Activated CD8-positive, alpha-beta memory T cell treated with anti-CD3 and anti-CD28 coated beads, Interleukin-2, amount 50 U/mL, for 1 hour (primary cell): Measurements from ENCODE around the gene GRB10.
A peak's percentile ranks its signal among the peaks of the same experiment; 100 is the strongest.

ENCODE experiments used
- DNase-seq: peaks from one replicate; pipeline ENCODE4 v3.0.0-alpha.2; 2020; ENCODE audit errors: extremely low read depth

The GRB10 gene

DNA sequence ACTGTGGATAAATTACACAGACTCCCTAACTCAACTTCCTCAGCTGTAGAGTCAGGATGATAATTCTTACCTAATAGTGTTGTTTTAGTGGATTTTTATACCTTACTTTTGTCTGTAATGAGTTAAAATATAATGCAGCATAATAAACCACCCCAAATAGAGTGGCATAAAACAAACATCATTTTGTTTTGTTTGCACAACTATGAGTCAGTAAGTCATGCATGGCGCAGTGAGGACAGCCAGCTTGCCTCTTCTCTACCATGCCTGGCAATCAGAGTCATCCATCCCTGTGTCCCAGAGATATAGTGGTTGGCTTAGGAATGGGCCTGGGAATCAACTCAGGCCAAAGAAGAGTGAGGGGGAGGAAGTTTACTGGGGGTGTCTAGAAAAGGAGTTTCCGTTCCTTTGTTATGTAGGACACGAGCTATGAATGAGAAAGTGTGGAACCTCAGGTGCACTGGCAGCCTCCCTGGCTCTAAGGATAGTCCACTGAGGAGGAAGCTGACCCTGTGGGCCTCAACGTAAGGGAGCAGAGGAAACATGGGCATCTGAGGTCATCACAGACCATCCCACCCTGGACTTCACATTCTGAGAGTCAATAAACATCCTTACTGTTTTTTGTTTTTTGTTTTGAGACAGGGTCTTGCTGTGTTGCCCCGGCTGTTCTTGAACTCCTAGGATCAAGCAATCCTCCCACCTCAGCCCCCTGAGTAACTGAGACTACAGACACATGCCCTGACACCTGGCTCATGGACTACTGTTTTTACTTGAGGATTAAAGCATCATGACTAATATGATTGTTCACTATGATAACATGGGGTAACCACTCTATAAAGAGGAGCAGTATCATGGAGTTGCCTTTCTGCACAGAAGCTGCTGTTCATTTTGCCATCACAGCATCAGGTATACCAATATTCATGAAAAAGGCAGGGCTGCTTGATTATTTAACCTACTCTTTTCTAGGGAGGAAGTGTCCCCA, 21.0 kb upstream of the GRB10 start:
- DNase-seq: no peak

DNA sequence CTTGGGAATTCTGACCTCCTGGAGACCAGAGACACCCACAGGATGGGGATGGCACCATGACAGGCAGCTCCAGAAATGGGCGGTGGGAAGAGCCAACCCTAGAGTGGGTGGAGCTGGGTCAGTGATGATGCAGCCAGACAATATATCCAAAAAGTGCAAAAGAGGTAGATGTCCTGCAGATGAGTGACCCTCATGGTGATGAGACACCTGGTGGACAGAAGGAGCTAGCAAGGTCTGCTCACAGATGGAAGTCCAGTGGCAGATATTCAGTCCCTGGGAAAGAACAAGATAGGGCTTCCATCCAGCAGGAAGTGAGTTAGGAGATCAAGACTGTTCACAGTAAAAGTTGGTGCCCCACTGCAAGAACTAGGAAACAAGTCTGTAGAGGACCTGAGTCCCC, 19.2 kb upstream of the GRB10 start:
- no peak for DNase-seq

DNA sequence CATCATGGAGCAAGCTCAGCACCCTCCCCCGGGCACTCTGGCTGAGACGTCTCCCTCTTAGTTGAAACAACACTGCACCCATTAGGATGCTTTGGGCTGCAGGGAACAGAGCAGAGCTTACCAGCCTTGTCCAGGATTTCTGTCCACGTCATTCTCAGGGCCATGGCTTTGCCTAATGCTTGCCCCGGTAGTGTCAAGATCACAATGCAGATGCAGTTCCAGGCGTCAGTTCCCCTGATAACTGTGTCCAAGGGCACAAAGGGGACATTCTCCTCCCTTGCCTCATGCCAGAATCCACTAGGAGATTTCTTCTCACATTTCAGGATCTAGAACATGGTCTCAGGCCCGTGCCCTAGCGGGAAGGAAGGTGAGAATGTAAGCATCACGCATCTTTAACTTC, 17.2 kb upstream of the GRB10 start:
- DNase-seq: no peak

DNA sequence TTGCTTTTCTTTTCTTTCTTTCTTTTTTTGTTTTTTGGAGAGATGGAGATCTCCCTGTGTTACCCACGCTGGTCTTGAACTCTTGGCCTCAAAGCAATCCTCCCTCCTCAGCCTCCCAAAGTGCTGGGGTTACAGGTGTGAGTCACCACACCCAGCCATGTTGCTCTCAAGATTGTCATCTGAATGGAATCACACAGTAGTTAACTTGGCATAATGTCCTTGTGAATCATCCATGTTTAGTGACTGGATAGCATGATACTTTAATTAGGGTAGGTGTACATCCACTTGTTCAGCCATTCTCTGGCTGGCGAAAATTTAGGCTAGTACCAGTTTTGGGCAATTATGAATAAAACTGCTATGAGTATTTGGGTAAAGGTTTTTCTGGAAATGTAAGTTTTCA, 15.4 kb upstream of the GRB10 start:
- no peak for DNase-seq

DNA sequence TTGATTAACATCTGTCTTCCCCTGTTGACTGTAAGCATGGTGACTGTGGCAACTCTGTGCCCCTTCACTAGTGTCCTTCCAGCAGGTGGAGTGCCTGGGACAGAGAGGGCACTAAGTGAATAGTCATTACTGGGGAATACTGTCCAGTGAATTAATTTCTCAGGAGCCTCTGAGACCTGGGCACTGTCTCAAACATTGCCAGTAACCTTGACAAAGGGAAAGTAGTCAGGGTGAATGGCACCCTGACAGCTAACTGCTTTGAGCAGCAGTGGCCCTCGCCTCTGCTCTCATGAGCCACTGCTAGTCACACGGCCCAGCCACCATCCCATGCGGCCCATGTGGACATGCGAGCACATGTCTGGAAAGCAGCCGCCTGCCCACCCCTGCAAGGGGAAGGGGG, 13.1 kb upstream of the GRB10 start:
- DNase-seq: no peak

DNA sequence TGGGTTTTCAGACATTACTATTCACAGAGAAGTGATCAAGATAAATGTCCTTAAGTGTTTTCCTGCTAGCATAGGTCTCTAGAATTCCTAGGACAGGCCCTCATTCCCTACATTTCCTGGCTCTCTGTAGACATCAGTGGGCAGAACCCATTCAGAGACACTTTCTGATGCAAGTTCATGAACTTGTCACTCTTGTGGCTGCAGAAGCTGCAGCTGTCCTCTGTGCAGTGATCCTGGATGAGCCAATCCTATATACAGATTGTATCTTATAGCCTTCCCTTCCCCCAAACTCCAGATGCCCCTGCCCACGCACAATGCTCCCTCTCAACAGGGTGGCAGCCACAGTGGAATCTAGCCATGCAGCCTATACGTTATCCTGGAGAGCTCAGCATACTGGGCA, 12.6 kb upstream of the GRB10 start:
- DNase-seq: no peak

DNA sequence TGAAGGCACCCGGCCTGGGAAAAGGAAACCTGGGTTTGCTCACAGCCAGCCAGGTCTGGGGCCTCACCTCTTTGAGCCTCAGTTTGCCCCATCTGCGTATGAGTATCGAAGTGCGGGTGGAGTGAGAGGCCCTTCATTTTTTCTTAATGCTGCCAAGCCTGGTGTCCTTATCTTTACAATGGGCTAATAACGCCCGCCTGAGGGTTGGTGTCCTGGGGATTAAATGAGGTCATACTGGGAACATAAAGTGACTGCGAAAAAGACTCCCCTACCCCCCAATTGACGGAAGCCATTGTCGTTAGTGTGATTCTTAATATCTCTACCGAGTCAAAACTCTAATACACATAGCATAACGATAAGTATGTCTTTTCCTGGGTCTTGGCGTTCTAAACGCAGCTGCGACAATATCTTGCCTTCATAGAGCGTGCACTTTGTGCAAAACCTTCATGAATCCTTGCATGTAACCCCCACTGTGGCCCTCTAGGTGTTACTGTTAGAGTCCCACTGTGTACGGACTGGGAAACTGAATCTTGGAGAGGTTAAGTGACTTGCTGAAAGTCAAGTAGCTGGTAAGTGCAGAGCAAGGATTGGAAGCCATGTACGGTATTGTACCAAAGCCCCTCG, 11.4 kb upstream of the GRB10 start:
- DNase-seq: no peak

DNA sequence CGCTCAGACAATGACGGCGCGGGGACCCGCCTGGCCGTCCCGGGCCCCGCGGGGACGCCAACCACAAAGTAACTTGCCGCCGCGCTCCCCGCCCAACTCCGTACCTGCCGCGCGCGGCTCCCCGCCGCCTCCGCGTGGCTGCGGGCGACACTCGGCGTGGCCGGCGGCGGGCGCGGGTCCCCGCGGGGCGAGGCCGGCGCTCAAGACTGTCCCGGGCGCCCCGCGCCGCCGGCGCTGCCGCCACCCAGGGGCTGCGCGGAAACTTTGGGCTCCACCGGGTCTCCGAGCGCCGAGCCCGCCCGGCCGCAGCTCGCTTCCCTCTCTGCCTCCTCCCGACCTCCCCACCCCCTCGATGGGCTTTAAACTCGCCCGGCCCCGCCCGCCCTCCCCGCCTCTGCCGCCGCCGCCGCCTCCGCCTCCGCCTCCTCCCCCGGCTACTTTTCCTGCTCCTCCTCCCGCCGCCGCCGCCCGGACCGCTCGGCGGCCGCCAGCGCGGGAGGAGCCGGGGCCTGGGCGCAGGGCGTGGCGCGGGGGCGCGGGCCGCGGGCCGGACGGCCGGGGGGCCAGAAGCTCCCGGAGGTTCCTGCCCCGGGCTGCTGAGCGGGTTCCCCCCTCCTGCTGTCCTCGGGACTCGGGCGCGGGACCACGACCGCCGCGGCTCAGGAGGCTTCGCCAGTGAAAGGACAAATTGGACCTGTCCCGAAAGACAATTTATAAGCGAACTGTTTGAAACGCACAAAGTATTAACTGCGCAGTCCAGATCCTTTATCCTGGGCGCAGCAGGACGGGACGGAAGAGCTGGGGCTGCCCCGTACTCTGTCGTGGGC, 10.6 kb upstream of the GRB10 start:
- DNase-seq: peak; percentile 7

DNA sequence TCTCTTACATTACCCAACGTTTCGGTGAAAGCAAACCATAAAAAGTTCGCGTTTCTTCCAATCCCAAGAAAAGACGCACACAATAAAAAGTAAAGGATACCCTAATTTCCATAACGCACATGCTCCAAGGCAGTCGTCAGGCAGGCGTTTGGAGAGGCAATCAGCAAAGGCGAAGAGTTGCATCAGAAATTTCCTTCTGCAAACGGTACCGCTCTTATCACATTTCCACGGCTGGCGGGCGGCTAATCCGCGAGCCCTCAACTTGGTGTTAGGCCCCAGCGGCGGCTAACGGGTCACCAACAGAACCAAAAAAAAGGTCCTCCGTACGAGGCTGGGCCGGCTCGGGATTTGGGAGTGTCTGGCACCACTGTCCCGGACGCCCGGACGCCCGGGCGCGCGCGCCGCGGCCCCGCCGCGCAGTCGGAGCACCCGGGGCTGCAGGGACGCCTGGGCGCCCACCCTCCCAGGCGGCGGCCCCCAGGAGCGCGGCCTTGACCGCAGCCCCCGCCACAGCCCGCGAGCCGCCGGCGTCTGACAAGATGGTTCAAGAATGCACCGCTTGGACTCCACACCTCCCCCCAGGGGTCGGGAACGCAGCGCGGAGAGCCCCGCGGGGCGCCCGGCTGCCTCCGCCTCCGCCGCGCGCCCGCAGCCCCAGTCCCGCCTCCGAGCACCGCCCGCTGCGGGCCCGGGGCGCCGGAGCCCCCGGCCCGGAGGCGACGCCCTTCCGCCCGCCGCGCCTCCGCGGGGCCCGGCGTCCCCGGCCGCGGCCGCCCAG, 9.8 kb upstream of the GRB10 start:
- no peak for DNase-seq

DNA sequence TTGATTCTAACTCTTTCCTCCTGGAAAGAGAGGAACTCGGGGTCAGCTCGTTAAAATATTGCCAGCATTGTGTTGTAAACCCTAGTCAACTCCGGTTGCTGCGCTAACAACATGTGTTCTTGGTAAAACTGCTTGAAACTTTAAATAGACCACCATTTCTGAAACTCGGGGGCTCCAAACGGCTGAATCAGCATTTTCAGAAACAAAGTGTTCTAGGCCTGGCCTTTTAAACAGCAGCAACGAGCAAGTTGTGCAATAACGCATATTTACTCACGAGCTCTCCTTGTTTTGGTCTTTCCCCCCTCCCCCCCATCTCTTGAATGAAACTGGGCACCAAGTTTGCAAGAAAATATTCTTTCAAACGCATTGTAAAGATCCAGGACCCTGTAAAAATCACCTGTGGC, 9.2 kb upstream of the GRB10 start:
- DNase-seq: no peak

DNA sequence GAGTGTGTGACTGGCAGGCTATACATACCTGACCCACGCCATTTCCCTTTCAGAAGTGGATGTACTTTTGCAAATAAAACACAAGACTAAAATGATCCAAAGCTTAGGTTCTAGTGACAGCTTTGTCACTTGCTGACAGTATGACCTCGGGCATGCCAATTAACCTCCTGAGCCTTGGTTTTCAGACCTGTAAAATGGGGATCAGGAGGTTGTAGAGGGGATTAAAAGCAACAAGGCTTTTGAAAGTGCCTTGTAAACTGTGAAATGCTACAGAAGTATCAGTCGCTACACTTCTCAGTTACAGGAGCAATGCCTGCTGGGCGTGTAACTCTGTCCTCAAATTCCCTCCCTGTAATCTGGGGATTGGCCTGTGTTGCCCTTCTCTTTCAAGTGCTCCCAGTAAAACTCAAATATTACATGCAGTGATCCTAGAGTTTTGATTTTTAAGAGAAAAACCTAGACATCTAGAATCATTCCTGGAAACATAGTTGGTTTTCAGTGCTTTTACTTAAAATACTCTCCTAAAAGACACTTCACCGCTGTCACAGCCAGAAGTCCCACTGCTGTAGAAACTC, 8.8 kb upstream of the GRB10 start:
- no peak for DNase-seq

DNA sequence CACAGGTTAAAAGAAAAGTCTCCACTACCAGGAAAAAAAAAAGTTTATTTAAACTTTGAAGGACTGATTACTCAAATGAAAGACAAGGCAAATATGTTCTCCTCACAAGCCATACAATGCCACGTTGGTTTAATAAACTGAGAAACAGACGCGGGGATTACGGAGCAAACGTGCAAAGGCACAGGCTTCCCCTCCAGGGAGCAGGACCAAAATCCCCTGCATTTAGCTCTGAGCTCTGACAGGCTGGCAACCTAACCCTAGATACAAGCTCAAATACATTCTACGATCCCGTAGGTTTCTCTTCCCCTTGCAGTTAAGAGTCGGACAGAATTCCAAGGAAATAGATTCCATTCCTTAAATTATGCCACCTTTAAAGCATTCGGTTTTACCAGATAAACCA, 7.7 kb upstream of the GRB10 start:
- DNase-seq: no peak

DNA sequence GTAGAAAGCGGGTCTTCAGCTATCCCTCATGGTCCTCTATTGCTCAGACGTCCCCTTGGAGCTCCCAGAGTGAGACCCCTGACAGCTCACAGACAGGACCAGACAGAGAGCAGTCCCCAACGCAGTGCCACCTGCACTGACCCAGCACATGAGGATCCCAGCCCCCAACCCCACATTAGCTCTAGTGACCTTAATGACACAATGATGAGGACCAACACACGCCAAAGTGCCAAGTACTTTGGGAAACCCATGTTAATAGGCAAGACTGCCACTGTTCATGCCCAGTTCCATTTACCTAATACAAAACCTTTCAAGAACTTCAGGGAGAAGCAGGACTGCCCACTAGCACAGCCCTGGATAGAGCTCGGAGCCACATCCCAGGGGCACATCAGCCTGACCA, 5.7 kb upstream of the GRB10 start:
- no peak for DNase-seq

DNA sequence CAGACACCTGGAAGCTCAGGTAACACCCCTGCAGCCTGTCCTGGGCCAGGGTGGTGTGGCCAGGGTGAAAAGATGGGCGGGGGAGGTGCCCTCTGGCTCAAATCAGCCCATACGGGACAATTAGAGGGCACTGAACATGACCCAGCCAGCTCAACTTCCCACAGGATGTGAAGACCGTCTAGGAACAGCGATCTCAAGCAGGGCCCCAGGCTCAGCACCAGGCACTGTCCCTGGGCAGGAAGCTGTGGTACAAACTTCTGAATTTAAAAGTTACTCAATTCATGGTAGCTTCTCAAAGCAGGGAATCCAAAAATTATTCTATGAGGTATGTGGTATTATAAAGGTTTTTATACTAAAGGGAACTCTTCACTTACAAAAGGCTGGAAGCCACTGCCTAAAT, 5.1 kb upstream of the GRB10 start:
- DNase-seq: no peak

DNA sequence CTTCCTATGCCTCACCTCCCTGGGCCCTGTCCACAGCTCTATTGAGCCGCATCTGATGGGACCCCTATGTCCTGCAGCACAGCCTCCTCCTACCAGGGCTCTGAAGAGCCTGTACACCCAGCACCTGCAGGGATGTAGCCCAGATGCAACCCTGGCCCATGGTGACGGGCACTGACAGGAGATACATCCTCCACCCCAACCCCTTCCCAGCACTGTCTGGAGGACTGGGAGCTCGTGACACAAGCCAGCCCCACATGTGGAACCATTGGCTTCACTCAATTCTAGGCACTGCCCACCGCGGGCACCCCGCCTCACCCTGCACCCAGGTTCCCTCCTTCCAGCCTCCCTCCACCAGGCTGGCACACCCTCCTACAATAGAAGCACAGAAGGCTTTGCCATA, 2.6 kb upstream of the GRB10 start:
- DNase-seq: no peak

DNA sequence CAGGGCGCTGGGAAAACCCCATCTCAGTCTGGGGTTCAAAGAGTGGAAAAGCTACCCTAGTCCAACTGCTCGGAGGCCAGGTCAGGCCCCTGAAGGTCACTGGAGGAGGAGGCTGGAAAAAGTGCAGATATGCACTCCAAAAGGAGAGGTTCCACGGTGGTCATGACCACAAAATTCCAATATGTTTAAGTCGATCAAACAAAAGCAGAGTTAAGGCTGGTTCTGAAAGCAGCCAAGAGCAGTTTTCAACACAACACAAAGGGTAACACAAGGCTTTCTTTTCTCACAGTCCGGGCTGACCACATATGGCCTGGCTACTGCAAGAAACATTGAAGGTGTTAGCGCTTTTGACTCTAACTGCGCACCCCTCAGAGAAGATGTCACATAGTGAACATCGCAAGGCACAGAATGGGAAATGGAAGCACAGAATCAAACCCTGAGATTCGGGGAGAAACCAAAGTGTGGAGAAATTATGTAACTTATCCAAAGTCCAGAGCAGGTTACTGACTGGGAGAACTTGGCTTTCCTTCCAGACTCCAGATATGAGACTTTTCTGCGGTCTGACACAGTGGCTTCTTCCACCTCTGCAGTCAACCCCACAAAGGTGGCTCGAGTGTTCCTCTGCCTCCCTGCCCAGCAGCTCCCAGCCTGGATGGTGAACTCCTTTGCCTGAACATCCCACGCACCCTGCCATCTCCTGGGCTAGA, 1.3 kb upstream of the GRB10 start:
- DNase-seq: no peak

DNA sequence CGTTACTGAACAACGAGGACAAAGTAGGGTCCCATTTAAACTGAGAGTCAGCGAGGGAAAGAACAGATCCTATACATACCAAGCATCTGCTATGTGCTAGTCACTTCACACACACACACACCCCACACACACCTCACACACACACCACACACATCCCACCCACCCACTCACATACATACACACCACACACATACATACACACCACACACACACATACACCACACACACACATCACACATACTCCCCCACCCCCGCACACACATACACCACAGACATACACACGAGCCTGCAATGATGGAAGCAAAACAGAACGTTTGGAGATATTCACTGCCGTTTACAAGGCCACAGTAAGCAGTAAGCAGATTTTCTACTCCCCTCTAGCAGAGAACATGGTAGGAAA, 607 bp upstream of the GRB10 start:
- DNase-seq: no peak

DNA sequence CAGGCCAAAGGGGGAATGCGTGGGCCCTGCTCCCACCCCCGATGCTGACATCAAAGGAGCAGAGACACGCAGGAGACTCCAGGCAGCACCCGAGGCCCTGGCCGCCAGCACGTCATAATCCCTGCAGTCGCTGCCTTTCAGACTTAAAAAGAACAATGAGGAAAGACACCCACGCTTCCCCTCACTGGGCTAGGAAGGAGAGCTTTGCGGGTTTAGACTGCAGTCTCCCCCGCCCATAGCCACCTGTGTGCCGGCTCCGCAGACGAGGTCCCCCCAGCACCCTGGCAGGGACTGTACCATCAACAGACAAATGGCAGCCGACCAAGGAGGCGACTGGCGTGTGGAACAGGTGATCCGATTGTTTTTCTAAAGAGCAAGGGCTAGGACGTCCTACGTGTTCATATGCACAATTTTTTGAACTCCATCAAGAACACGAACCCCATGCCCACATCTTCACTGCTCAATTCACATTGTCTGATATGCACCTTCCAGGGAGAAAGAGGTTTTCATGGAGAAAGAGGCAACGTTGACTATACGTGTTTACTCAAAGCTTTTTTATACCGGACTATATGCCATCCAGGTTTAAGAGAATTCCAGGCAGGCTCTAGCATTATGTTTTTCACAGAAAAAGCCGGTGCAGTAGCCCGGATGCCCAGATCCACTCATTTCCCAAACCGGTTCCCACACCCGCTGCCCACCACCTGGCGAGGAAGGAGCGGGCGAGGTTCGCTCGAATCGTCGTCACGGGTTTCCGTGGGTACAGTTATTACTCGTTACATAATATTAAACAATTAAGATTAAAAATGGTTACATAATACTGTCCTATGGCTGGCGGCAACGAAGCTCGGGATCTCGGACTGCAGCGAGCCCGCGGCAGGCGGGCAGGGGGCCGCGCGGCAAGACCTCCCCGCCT, 1.1 kb downstream of the GRB10 start:
- peak; percentile 16 for DNase-seq

DNA sequence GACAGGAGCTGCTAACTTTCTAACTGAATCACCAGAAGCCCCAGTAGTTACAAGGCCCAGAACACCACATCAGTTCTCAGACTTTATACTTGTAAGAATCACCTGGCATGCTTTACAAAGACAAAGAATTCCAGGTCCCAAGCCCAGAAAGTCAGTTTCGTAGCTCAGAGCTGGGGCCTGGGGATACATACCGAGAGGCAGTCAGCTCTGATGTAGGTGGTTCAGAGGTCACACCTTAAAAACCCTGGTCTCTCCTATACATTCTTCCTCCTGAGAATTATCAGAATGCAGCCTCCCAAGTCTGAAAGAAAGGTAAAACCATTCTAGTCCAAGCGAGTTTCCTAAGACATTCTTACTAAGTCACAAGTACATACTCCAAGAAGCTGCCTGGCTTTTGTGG, 2.3 kb downstream of the GRB10 start:
- no peak for DNase-seq

DNA sequence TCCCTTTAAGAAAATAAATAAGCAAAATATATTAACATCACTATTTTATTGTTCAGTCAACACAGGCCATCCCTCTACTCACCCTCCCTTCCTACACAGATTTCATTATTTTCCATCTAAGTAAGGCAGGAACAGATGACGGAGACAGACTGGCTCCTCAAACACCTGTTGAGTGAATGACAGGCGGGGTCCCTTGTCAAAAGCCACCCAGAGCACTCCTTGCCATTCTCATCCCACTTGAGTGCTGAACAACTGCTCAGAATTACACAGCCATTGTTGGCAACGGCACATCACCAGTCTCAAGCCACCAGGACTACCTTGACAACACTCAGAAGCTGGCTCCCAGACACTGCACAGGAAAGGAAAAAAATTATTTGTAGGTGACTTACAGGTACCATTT, 3.3 kb downstream of the GRB10 start:
- no peak for DNase-seq
